ENCODE data around the gene SRC. TPM values are rescaled to one million over a fixed set of nuclear protein-coding genes. Genes with fewer than 3 reads are reported as not detected.
"Not testable (repeated sequence)": the region's sequence is repeated elsewhere in the genome, so short reads cannot be mapped to it uniquely, and the experiment has no call there.

SRC gene
- total RNA-seq, 4 donors from 2014 or later, result 15.1 to 29.3 (median 19.7) TPM

DNA sequence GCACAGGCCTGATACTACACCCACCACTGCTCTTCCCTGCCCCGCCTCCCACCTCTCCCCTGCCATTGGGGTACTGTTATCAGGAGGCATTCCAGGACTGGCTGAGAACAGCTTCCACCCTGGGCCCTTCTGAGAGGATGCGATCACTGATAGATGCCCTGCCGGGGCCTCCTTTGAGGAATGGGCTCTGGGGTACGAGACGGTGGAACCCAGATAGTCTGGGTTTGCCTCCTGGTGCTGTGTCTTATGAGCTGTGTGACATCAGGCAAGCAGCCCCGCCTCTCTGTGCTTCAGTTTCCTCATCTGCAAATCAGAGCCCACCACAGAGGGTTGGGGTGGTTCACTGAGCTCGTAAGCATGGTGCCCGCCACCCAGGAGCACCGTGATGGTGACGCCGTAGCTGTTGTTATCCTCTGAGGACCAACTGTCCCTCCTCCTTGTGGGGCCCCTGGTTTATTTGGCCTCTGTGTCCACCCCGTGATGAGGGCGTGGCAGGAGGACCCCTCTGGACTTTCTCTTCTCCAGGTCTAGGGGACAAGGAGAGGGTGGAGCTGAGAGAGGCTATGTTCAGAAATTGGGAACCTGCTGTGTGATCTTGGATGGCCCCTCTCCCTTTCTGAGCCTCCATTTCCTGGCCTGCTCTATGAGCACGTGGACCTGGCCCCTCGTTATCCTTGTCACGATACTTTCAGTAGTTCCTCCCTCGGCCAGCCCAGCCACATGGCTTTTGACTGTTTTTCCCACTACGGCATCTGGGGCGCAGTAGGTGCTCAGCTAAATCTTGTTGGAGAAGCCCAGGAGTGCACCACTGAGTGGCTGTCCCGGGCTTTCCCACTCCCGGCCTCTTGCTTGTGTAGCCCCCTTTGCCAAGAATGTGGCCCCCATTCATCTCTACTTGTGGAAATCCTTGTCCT, 18.3 kb downstream of the SRC start:
- TF ChIP-seq, protein P1, sequence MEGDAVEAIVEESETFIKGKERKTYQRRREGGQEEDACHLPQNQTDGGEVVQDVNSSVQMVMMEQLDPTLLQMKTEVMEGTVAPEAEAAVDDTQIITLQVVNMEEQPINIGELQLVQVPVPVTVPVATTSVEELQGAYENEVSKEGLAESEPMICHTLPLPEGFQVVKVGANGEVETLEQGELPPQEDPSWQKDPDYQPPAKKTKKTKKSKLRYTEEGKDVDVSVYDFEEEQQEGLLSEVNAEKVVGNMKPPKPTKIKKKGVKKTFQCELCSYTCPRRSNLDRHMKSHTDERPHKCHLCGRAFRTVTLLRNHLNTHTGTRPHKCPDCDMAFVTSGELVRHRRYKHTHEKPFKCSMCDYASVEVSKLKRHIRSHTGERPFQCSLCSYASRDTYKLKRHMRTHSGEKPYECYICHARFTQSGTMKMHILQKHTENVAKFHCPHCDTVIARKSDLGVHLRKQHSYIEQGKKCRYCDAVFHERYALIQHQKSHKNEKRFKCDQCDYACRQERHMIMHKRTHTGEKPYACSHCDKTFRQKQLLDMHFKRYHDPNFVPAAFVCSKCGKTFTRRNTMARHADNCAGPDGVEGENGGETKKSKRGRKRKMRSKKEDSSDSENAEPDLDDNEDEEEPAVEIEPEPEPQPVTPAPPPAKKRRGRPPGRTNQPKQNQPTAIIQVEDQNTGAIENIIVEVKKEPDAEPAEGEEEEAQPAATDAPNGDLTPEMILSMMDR (IDR thresholded peaks at IDR 0.05), result no peak
- no peak for ATAC-seq (ENCODE audit: low FRiP score)
- DNase-seq (ENCODE audit: low spot score), result no peak

DNA sequence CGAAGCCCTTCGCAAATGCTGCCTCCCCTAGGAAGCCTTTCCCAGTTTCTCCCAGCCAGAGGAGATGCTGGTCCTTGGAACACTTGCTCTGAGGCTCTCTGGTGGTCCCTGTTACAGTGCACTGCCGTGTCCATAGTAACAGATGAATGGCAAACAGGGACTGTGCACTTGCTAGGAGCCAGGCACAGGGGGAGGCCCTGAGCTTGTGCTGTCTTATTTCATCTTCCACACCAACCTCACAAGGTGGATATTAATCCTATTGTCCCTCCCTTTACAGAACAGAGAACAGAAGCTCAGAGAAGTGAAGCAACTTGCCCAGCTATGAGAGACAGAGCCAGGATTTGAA, 19.0 kb downstream of the SRC start:
- DNase-seq (ENCODE audit: low spot score), result no peak
- no peak for ATAC-seq (ENCODE audit: low FRiP score)
- TF ChIP-seq, protein P1 (IDR thresholded peaks at IDR 0.05), result no peak

DNA sequence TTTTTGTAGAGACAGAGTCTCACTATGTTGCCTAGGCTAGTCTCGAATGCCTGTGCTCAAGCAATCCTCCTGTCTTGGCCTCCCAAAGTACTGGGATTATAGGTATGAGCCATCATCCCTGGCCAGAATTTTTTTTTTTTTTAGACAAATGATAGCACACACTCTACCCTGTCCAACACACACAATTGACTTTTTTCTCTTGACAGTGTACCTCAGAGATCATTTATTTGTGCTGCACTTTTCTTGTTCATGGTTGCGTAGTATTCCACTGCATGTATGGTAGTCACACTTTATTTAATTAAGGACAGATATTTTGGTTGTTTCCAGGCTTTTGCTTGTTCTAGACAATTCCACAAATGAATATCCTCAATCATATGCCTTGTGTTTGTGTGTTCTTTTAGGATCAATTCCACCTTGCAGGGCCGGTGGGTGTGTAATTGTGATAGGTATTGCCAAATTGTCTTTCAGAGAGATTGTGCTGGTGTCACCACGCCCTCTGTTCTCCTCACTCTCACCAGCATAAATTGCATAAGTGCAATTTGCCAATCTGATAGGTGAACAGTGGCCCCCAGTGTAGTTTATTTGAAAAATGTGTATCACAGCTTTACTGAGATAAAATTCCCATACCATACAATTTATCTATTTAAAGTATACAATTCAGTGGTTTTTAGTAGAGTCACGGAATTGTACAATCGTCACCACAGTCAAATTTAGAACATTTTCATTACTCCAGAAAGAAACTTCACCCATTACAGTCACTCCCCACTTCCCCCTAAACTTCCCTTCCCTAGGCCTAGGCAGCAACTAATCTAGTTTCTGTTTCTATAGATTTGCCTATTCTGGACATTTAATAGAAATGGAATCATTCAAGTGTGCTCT, 20.1 kb downstream of the SRC start:
- DNase-seq (ENCODE audit: low spot score), result no peak
- no peak for ATAC-seq (ENCODE audit: low FRiP score)
- TF ChIP-seq, protein P1 (IDR thresholded peaks at IDR 0.05), result no peak

DNA sequence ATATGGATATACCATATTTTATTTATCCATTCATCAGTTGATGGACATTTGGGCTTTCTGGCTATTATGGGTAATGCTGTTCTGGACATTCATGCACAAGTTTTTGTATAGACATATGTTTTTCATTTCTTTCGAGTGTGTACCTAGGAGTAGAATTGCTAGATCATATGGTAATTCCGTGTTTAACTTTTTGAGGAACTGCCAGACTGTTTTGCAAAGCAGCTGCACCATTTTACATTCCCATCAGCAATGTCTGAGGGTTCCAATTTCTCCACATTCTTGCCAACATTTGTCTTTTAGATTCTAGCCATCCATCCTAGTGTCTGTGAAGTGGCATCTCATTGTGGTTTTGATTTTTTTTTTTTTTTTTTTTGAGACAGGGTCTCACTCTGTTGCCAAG, 20.8 kb downstream of the SRC start:
- no peak for DNase-seq (ENCODE audit: low spot score)
- TF ChIP-seq, protein P1 (IDR thresholded peaks at IDR 0.05), result no peak
- ATAC-seq (ENCODE audit: low FRiP score), result no peak

DNA sequence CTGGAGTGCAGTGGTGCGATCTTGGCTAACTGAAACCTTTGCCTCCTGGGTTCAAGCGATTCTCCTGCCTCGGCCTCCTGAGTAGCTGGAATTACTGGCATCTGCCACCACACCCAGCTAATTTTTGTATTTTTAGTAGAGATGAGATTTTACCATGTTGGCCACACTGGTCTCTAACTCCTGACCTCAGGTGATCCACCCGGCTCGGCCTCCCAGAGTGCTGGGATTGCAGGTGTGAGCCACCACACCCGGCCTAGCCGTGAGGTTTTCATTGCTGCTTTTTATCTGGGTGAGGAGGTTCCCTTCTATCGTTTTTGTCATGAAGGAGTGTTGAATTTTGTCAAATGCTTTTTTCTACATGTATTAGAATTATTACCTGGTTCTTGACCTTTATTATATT, 23.9 kb downstream of the SRC start:
- ATAC-seq (ENCODE audit: low FRiP score), result no peak
- DNase-seq (ENCODE audit: low spot score), result no peak
- TF ChIP-seq, protein P1 (IDR thresholded peaks at IDR 0.05), result no peak

DNA sequence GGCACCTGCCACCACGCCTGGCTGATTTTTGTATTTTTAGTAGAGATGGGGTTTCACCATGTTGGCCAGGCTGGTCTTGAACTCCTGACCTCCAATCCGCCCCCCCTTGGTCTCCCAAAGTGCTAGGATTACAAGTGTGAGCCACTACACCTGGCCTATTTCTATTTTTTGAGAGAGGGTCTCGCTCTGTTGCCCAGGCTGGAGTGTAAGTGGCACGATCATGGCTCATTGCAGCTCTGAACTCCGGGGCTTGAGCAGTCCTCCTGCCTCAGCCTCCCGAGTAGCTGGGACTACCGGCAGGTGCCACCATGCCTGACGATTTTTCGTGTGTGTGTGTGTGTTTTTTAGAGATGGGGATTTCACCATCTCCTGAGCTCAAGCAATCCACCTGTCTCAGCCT, 25.9 kb downstream of the SRC start:
- ATAC-seq (ENCODE audit: low FRiP score); DNase-seq (ENCODE audit: low spot score): not testable (repeated sequence)

DNA sequence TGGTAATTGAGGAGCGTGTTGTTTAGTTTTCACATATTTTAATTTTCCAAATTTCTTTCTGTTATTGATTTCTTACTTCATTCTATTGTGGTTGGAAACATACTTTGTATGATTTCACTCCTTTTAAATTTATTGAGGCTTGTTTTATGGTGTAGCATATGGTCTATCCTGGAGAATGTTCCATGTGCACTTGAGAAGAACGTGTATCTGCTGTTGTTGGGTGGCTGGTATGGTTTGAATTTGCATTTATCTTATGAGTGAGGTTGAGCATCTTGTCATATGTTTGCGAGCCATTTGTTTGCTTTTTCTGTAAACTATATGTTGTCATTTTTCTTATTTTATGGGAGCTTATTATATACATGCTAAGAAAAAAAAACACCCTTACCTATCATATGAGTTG, 26.5 kb downstream of the SRC start:
- TF ChIP-seq, protein P1 (IDR thresholded peaks at IDR 0.05), result no peak
- ATAC-seq (ENCODE audit: low FRiP score) (no peak), DNase-seq (ENCODE audit: low spot score) (no peak)
